Measurements from ENCODE around the gene NKX2-1.

The NKX2-1 gene

DNA sequence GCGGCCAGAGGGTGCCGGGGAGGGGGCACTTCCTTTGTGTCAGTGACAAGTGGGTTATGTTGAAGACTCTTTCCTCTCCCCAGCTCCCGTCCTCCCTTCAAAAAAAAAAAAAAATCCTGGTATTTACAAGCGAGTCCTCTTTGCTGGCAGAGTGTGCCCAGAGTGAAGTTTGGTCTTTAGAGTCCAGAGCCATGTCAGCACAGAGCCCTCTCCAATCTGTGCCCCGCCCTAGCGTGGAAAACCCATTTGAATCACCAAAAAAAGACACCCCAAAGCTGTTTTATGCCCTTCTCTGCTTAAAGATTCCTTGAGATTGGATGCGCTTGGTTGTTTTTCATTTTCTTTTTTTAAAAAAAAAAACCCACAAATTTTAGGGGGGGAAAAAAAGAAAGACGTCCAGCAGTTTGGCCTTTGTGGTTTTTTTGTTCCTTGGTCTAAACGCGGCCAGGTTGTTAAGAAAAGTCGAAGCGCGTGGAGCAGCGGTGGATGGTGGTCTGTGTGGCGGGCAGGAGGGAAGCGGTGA, 3.3 kb downstream of the NKX2-1 start:
- no peak overlapping the region for H3K4me3 ChIP-seq (ENCODE audit: low read depth, low read length)
- H3K27ac ChIP-seq (ENCODE audit: low read depth, low read length): no peak overlapping the region
- peaks cover 99% of the 10 kb centered on the region for H3K27me3 ChIP-seq (ENCODE audit: control insufficient read depth, insufficient read depth, low read length)
- no peaks in the 10 kb centered on the region for H3K36me3 ChIP-seq (ENCODE audit: control insufficient read depth, insufficient read depth, low read length)
- H3K4me1 ChIP-seq (ENCODE audit: control insufficient read depth, insufficient read depth, low read length): peaks cover 19% of the 10 kb centered on the region
- H3K9me3 ChIP-seq (ENCODE audit: control insufficient read depth, insufficient read depth, low read length): no peaks in the 10 kb centered on the region
- H3K9ac ChIP-seq (ENCODE audit: low read depth, low read length): no peak overlapping the region

DNA sequence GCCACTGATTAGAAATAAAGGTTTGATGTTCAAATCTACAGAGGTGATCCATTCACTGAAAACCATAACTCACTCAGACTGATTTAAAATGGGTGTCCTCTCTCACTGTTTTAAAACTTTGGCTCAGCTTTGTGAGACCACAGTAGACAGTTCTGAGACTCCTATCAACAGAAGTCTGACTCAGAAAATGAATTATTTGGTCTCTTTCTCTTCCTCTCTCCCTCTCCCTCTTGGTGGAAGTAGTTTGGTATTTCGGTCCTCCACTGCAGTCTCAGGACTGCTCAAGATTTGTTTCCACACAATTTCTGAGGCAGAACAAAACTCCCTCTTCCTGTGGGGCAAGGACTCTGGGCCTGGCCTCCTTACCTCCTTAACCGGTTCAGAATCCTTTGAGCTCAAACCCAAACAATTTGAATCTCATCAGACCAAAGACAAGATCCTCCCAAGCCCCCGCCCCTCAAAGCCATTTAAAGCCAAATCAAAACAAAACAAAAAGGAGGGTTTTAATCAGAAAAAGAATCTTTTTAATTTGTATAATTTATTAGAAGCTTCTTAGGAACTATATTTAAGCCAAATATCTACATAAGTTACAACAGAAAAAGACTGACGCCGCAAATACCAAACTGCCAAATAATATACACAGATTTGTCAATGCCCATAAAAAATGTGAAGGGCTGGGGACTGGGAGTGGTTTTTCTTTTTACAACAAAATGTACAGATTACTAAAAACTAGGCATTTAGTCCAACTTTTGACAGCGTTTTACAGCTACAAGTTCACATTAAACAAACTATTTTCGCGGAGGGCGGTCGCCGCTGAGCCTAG, 3.9 kb downstream of the NKX2-1 start:
- H3K36me3 ChIP-seq (ENCODE audit: control insufficient read depth, insufficient read depth, low read length): no peaks in the 10 kb centered on the region
- no peak overlapping the region for H3K4me3 ChIP-seq (ENCODE audit: low read depth, low read length)
- H3K9me3 ChIP-seq (ENCODE audit: control insufficient read depth, insufficient read depth, low read length): no peaks in the 10 kb centered on the region
- H3K4me1 ChIP-seq (ENCODE audit: control insufficient read depth, insufficient read depth, low read length): peaks cover 17% of the 10 kb centered on the region
- H3K9ac ChIP-seq (ENCODE audit: low read depth, low read length): no peak overlapping the region
- H3K27ac ChIP-seq (ENCODE audit: low read depth, low read length): no peak overlapping the region
- H3K27me3 ChIP-seq (ENCODE audit: control insufficient read depth, insufficient read depth, low read length): peaks cover 99% of the 10 kb centered on the region

DNA sequence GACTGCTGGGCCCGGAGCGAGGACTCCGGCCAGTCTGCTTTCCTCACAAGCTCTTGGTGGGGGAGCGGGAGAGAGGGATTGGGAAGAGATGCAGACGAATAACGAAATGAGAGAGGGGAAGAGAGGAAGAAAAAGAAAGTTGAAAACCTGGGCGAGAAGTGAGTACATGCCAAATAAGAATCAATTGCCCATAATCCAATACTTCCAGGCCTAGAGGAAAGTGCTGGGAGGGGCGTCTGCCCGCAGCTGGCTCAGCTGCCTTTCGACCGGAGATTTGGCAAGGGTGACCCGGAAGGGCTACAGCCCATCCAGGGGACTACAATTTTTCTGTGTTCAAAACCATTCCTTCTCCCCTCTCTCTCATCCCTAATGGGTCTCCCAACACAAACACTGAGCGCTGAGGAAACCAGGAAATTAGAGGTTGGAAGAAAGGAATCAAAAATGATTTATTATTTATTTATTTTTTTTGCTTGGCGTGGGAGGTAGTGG, 4.9 kb downstream of the NKX2-1 start:
- H3K27ac ChIP-seq (ENCODE audit: low read depth, low read length): no peak overlapping the region
- no peaks in the 10 kb centered on the region for H3K9me3 ChIP-seq (ENCODE audit: control insufficient read depth, insufficient read depth, low read length)
- no peak overlapping the region for H3K9ac ChIP-seq (ENCODE audit: low read depth, low read length)
- no peak overlapping the region for H3K4me3 ChIP-seq (ENCODE audit: low read depth, low read length)
- H3K27me3 ChIP-seq (ENCODE audit: control insufficient read depth, insufficient read depth, low read length): peaks cover 100% of the 10 kb centered on the region
- H3K36me3 ChIP-seq (ENCODE audit: control insufficient read depth, insufficient read depth, low read length): no peaks in the 10 kb centered on the region
- peaks cover 15% of the 10 kb centered on the region for H3K4me1 ChIP-seq (ENCODE audit: control insufficient read depth, insufficient read depth, low read length)

DNA sequence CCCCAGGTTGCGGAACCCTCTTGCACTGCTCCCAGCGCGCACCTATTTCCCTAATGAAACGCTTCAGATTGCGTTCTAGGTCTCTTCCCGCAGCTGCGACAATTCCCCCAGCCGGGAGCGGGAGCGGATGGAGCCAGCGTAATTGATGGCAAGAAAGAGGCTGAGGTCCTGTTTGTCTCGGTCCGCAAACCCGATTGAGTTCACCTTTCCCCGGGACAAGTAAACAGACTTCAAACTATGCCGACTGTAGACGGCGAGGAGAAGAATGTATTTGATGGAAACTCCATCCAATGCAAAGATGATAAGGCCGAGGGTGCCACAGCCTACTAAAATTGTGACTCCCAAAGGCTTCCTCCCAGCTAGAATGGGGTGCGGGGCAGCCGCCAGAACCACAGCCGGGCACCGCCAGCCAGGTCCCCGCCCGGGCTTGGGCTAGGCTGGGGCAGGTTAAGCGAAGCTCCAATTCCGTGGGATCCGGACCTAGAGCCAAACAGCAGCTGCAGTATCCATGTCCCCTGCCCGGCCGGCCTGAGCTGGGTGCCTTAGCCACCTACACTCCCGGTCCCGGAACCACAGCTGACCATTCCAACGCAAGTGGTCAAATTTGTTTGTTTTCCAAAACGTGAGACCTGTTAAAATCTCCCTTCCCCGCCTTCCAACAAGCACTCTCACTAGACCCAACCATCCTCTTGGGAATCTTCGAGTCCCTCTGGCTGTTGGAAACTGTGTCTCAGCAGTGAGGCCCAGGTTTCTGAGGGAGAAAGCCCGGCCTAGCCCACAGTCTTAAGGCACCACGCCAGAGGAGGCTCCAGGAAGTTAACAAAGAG, 5.5 kb downstream of the NKX2-1 start:
- H3K27ac ChIP-seq (ENCODE audit: low read depth, low read length): no peak overlapping the region
- no peak overlapping the region for H3K9ac ChIP-seq (ENCODE audit: low read depth, low read length)
- no peaks in the 10 kb centered on the region for H3K9me3 ChIP-seq (ENCODE audit: control insufficient read depth, insufficient read depth, low read length)
- H3K4me1 ChIP-seq (ENCODE audit: control insufficient read depth, insufficient read depth, low read length): peaks cover 21% of the 10 kb centered on the region
- H3K36me3 ChIP-seq (ENCODE audit: control insufficient read depth, insufficient read depth, low read length): no peaks in the 10 kb centered on the region
- no peak overlapping the region for H3K4me3 ChIP-seq (ENCODE audit: low read depth, low read length)
- peaks cover 100% of the 10 kb centered on the region for H3K27me3 ChIP-seq (ENCODE audit: control insufficient read depth, insufficient read depth, low read length)

DNA sequence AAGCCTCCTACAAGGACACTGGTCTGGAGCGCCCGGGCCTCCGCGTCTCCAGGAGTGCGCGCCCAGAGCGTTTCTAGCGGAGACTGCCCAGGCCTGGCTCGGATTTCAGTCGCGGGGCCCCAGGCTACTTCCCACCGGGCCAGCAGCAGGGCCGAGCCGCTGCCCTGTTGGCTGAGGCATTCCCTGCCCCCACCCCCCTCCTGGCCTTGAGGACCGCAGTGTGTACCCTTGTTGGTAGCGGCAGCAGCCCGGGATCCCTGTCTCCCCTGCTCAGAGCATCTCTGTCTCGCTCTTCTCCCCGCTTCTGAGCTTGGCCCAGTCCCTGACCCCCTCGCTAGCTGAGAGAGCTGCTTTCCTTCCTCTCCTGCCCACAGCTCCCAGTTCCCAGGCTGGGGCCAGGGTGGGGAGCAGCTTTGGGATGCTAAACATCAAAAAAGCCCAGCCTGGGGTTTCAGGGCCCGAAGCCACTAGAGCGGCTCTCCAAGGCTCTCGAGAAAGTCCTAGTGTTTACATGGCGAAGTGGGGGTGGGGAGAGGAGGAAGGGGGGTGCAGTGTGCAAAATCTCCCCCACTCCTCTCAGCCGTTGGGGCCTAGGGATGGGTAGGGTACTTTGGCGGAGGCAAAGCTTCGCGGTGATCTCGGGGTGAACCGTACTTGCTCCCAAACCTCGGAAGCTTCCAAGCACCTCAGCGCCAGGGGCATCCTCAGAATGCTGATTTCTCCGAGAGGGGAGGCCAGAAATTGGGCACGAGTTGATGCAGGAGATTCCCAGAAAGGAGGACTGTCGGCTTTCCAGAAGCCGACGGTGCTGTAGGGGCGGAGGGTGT, 6.4 kb downstream of the NKX2-1 start:
- Histone ChIP-seq H3K9ac (ENCODE audit: low read depth, low read length) (no peak overlapping the region), H3K9me3 (ENCODE audit: control insufficient read depth, insufficient read depth, low read length) (no peaks in the 10 kb centered on the region), H3K4me1 (ENCODE audit: control insufficient read depth, insufficient read depth, low read length) (peaks cover 24% of the 10 kb centered on the region), H3K4me3 (ENCODE audit: low read depth, low read length) (no peak overlapping the region), H3K27ac (ENCODE audit: low read depth, low read length) (no peak overlapping the region), H3K27me3 (ENCODE audit: control insufficient read depth, insufficient read depth, low read length) (peaks cover 100% of the 10 kb centered on the region), H3K36me3 (ENCODE audit: control insufficient read depth, insufficient read depth, low read length) (no peaks in the 10 kb centered on the region)

DNA sequence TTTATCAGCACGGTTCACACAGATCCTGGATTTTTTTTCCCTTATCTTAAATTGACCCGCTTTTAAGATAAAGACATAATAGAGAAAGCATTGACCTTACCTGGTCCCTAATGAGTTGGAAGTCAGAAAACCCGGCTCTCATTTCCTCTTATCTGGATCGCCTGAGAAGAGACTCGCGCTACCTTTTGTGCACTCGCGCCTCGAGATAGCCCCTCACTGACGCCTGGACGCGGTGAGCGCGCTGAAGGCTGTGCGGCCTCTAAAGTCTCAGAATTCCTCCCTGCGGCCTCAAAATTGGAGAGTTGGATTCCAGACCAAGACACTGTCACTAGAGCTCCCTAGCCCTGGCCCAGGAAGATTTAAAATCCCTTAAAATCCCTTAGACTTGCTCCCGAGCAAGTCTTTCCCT, 7.0 kb downstream of the NKX2-1 start:
- H3K4me3 ChIP-seq (ENCODE audit: low read depth, low read length): no peak overlapping the region
- no peaks in the 10 kb centered on the region for H3K36me3 ChIP-seq (ENCODE audit: control insufficient read depth, insufficient read depth, low read length)
- H3K9ac ChIP-seq (ENCODE audit: low read depth, low read length): no peak overlapping the region
- H3K27me3 ChIP-seq (ENCODE audit: control insufficient read depth, insufficient read depth, low read length): peaks cover 100% of the 10 kb centered on the region
- H3K4me1 ChIP-seq (ENCODE audit: control insufficient read depth, insufficient read depth, low read length): peaks cover 27% of the 10 kb centered on the region
- H3K27ac ChIP-seq (ENCODE audit: low read depth, low read length): no peak overlapping the region
- no peaks in the 10 kb centered on the region for H3K9me3 ChIP-seq (ENCODE audit: control insufficient read depth, insufficient read depth, low read length)

DNA sequence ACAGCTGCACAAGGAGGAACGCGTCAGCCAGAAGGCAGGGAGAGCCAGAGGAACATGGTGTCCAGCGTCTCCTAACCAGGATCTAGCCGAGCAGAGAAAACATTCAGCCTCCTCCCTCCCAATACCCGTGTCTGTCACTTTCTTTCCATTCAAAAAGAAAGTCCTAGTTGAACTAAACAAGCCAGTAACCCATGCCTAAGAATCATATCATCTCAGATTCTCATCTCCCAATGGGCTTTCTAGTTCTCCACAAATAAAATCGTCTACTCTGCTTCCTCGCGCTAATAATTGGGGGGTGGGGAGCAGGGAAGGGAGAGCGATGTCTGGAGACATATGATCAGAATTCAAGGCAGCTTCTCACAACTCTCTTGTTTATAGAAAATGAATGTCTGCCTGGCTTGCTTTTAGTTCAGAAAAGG, 7.4 kb downstream of the NKX2-1 start:
- H3K4me1 ChIP-seq (ENCODE audit: control insufficient read depth, insufficient read depth, low read length): peaks cover 30% of the 10 kb centered on the region
- no peak overlapping the region for H3K9ac ChIP-seq (ENCODE audit: low read depth, low read length)
- H3K36me3 ChIP-seq (ENCODE audit: control insufficient read depth, insufficient read depth, low read length): no peaks in the 10 kb centered on the region
- no peaks in the 10 kb centered on the region for H3K9me3 ChIP-seq (ENCODE audit: control insufficient read depth, insufficient read depth, low read length)
- peaks cover 100% of the 10 kb centered on the region for H3K27me3 ChIP-seq (ENCODE audit: control insufficient read depth, insufficient read depth, low read length)
- H3K4me3 ChIP-seq (ENCODE audit: low read depth, low read length): no peak overlapping the region
- H3K27ac ChIP-seq (ENCODE audit: low read depth, low read length): no peak overlapping the region

DNA sequence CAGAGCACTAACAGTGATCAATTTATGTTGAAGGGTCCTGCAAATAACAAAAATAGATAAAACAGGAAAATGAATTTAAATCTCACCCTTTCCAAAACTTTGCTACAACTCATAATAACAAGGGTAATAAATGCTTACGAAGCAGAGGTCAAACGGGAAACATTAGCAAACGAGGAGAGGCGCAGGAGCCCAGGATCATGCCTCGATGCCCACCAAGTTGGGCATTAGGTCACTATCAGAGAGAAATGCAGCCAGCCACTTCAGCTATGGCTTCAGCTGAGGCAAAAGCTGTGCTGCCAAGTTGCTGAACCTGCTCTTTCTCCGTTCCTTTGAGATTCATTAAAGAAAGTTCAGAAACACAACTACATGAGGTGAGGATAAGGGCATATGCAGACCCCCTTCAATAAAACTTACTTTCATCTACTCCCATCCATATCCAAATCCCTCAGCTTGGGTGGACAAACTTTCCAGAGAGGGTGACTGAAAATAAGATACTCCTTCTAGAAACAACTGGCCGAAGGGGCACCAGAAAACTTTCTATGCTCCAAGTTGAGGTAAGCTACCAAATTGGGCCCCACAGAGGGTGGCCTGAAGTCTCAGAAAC, 7.9 kb downstream of the NKX2-1 start:
- no peak overlapping the region for H3K9ac ChIP-seq (ENCODE audit: low read depth, low read length)
- no peaks in the 10 kb centered on the region for H3K9me3 ChIP-seq (ENCODE audit: control insufficient read depth, insufficient read depth, low read length)
- H3K36me3 ChIP-seq (ENCODE audit: control insufficient read depth, insufficient read depth, low read length): no peaks in the 10 kb centered on the region
- no peak overlapping the region for H3K27ac ChIP-seq (ENCODE audit: low read depth, low read length)
- peaks cover 100% of the 10 kb centered on the region for H3K27me3 ChIP-seq (ENCODE audit: control insufficient read depth, insufficient read depth, low read length)
- peaks cover 30% of the 10 kb centered on the region for H3K4me1 ChIP-seq (ENCODE audit: control insufficient read depth, insufficient read depth, low read length)
- H3K4me3 ChIP-seq (ENCODE audit: low read depth, low read length): no peak overlapping the region

DNA sequence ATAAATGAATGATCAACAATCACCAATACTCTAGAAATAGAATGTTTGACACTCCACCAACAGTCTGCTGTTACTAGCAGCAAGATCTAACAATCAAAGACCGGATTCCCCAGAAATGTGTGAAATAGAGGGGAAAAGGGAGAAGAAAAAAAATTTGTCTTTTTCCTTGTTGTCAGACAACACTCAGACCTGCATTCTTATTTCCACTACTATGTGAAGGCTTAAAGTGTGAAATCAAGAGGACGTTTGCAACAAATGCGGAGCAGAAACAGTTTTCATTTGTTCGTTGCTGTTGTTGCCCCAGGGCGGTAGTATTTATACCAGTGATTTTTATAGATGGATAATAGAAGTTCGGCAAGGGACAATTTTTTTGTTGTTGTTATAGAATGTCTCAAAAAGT, 9.2 kb downstream of the NKX2-1 start:
- H3K27me3 ChIP-seq (ENCODE audit: control insufficient read depth, insufficient read depth, low read length): peaks cover 100% of the 10 kb centered on the region
- peaks cover 37% of the 10 kb centered on the region for H3K4me1 ChIP-seq (ENCODE audit: control insufficient read depth, insufficient read depth, low read length)
- H3K27ac ChIP-seq (ENCODE audit: low read depth, low read length): no peak overlapping the region
- H3K9ac ChIP-seq (ENCODE audit: low read depth, low read length): no peak overlapping the region
- H3K36me3 ChIP-seq (ENCODE audit: control insufficient read depth, insufficient read depth, low read length): no peaks in the 10 kb centered on the region
- no peaks in the 10 kb centered on the region for H3K9me3 ChIP-seq (ENCODE audit: control insufficient read depth, insufficient read depth, low read length)
- H3K4me3 ChIP-seq (ENCODE audit: low read depth, low read length): no peak overlapping the region

DNA sequence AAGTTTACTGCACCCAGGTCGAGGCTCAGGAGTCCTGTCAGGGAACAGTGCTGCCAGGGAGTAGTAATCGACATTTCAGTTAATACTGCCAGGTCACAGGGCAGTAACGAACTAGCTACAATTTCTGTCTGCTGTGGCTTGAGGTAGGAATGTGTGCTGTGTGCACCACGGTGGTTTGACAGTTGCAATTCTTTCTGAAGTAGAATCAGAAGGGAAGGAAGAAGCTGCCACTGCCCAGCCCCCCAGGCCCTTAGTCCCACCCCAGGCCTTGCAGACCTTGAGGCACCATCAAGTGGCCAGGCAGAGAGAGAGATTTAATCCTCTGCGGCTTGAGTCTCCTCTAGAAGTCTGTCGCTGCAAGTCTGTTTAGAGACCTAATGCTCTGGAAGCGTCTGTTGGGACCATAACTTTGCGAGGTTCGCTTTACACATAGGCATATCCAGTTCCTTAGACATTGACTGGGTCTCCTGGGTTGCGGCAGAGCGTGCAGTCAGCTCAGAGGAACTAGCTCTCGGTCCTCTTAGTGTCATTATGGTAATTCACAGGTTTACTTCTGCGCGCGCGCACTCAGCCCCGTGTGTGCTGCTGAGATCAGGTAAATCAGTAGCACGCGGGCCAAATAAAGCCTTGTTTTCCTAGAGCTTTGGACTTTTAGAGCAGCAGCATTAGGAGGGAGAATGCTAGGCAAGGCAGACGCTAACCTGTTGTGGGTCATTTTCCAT, 9.8 kb downstream of the NKX2-1 start:
- Histone ChIP-seq H3K4me1 (ENCODE audit: control insufficient read depth, insufficient read depth, low read length) (peaks cover 41% of the 10 kb centered on the region), H3K9ac (ENCODE audit: low read depth, low read length) (no peak overlapping the region), H3K4me3 (ENCODE audit: low read depth, low read length) (no peak overlapping the region), H3K9me3 (ENCODE audit: control insufficient read depth, insufficient read depth, low read length) (no peaks in the 10 kb centered on the region), H3K36me3 (ENCODE audit: control insufficient read depth, insufficient read depth, low read length) (no peaks in the 10 kb centered on the region), H3K27me3 (ENCODE audit: control insufficient read depth, insufficient read depth, low read length) (peaks cover 100% of the 10 kb centered on the region), H3K27ac (ENCODE audit: low read depth, low read length) (no peak overlapping the region)

Measured in HUES48 (cell line).